Measurements from ENCODE around the gene TMEM63A. TPM values are rescaled to one million over a fixed set of nuclear protein-coding genes. Genes with fewer than 3 reads are reported as not detected.

TMEM63A gene
- total and polyA plus RNA-seq, 10 of the 15 experiments (the other 5 are each of a cell fraction or from before 2014, with no cell fraction given), result 1.3 to 33.5 (median 15.2) TPM

GRCh38 chr1:225923692-225924555 lies 41.7 kb upstream of the TMEM63A start, which contains the start of gene PYCR2 (continued):
- TF ChIP-seq SKIL (IDR thresholded peaks at IDR 0.05; ENCODE audit: low read depth, poor library complexity, severe bottlenecking) (no peak), SMC3 (IDR thresholded peaks at IDR 0.05; ENCODE audit: borderline replicate concordance, low read length) (no peak), ZBTB11 (CRISPR knock-in tag; IDR thresholded peaks at IDR 0.05) (peak; percentile 74), SREBF1 (IDR thresholded peaks at IDR 0.05; ENCODE audit: low read length) (no peak), REST (IDR thresholded peaks at IDR 0.05; ENCODE audit: low read depth, low read length) (no peak), MTA3 (IDR thresholded peaks at IDR 0.05; ENCODE audit: borderline replicate concordance, low read length) (no peak), RAD21 (IDR thresholded peaks at IDR 0.05; ENCODE audit: insufficient read depth, low read depth, low read length) (no peak), HSF1 (IDR thresholded peaks at IDR 0.05; ENCODE audit: low read depth, low read length) (no peak), USF1 (IDR thresholded peaks at IDR 0.05; ENCODE audit: borderline replicate concordance, extremely low read length, insufficient read depth, low read depth, low read length) (peak; percentile 92), JUNB (IDR thresholded peaks at IDR 0.05) (no peak), ZBTB4 (CRISPR knock-in tag; IDR thresholded peaks at IDR 0.05) (no peak), FOS (IDR thresholded peaks at IDR 0.05; ENCODE audit: borderline replicate concordance, extremely low read depth, insufficient read length) (peak; percentile 67)
